HG02885 (cell line): Measurements from ENCODE around the gene IGFBP3.

ENCODE experiments used
- ATAC-seq: cut with Tn5 transposase; IDR thresholded peaks from one replicate; pipeline ENCODE4 v1.9.1; 2021; ENCODE audit warnings: mild to moderate bottlenecking; ENCODE audit not compliant: unreplicated experiment, poor library complexity

The IGFBP3 gene

GRCh38 chr7:45878457-45879144 is 42.5 kb downstream of the IGFBP3 start:
- no peak for ATAC-seq

GRCh38 chr7:45876519-45876918 is 44.6 kb downstream of the IGFBP3 start:
- no peak for ATAC-seq

- no peak for ATAC-seq
These were observed 46.5 kb downstream of the IGFBP3 start for GRCh38 chr7:45874408-45875131.

DNA sequence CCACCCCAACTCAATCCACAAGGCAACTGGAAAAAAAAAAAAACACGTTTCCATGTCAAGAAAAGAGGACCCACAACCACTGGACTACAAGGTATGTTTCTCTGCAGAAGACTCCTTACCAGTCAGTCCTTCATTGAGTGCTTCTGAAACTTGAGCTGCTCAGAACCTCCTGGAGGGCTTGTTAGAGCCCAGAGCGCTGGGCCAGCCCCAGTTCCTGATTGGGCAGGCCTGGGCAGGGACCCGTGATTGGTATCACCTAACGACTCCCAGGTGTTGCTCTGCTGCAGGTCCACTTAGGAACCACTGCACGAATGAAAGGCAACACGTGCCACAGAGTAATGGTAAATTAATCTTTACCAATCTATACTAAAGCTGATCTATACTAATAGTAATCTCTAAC is 47.7 kb downstream of the IGFBP3 start:
- no peak for ATAC-seq

- no peak for ATAC-seq
These were observed 48.1 kb downstream of the IGFBP3 start, which contains the start of gene CCDC201 for GRCh38 chr7:45873035-45873354. TSS of gene CCDC201 (minus strand) at chr7:45873082. CDS start at chr7:45873007, 75 bp downstream.

DNA sequence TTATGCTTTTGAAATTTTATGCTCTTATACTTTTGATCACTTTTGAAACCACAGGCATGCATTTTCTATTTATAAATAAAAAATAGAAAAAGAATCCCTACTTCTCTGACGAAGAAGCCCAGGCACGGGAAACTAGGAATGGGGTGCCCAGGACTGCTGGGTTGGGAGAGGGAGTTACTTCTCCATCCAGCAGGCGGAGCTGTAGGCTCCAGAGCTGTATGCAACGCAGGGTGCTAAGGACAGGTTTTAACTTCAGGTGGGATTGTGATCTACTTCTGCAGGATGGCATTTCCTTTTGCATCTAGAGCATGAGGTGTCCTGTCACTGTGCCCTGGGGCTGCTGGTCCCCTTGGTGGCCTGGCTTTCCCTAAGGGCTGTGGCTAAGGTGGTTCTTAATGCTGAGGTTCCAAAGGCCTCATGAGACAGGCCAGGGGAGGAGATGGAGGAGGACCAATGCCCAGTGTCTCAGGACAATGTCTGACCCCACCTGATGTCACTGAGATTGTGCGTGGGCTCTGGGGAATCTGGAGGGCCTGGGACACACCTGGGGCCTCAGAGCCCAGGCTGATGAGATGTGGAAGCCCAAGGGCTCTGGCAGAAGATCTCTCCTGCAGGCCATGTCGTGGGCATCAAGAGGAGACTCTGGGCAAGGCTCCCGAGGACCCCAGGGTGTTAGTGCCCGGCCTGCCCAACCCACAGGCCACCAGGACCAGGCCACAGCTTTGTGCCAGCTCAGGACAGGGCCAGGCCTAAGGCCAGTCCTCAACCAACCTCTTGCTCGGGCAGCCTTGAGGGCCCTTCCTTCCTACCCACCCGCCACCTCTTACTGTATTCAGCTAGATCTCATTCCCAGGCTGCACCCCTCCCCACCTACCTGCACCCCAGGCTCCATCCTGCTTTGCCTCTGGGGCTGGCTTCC is 48.7 kb downstream of the IGFBP3 start:
- ATAC-seq = peak; percentile 72

DNA sequence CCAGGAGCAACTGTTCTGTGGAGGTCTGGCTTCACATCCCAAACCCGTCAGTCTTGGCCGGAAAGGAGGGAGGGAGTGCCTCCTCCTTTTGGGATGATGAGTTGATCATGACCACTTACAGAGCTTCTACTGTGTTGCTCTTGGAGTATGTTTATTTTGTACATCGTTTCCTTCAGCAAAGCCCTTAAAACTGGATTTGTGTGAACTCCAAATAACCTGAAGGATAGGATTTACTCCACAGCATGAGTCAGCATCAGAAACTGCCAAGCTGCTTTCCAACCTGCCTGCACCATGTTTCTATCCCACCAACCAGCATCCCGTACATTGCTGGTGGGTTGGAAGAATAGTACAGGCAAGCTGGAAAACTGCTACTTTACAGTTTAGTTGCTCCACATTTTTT is 51.6 kb downstream of the IGFBP3 start:
- no peak for ATAC-seq

GRCh38 chr7:45867471-45867870 is 53.6 kb downstream of the IGFBP3 start:
- ATAC-seq = no peak

DNA sequence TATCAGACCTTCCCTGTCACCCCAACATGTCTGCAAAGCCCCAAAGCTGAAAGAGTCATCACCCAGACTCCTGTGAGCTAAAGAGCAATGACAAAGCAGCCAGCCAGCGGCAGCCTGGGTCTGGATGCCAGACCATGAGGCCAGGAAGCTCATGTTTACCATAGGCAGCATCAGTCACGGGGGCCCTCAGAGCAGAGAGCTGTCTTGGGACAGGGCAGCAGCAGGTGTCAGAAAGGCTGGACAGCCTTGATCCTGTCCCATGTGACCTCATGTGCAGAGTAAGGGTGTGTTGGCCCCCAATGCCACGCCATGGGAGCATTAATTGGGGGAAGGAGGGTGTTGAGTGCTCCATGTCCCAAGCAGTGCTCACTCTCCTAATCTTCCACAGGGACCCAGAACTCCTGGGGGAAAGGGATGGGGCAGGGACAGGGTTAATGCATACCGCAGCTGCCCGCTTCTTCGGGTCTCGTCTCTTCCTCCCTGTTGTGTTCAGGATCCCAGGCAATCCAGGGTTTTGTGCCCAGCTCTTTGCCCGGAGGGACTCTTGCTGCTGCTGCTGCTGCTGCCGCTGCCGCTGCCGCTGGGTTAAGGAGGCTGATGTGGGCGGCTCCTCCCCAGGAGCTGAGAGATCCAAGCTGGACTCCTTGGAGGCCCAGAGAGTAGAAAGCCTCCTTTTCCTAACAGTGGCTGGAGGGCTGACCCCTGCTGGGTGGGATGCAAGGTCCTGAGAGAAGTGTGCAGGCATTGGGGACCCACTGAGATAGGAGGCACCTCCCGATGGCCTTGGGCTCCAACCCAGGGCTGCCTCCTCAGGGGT is 55.3 kb downstream of the IGFBP3 start:
- ATAC-seq = no peak

GRCh38 chr7:45863715-45864114 is 57.4 kb downstream of the IGFBP3 start:
- no peak for ATAC-seq
